PC-3 (cell line): ENCODE measurements around the gene INSYN2A. TPM values are rescaled to one million over a fixed set of nuclear protein-coding genes. Genes with fewer than 3 reads are reported as not detected.

Source experiments
- ATAC-seq: fragments of 200-7000 bp; cut with Tn5 transposase; 2 replicates; pipeline ENCODE4 v1.9.1; 2020; ENCODE audit warnings: mild to moderate bottlenecking, moderate library complexity
- BruUV-seq: library from RNA; stranded (reverse); fragments of 400-500 nt; replicated peaks from 2 replicates; lab custom pipeline; 2021; lab: Mats Ljungman, UMichigan
- CTCF ChIA-PET: fragments of 300-600 bp; sonication (Branson Sonifier 250); formaldehyde crosslinking; loops from one replicate; lab custom pipeline; 2022; ENCODE audit warnings: antibody characterized with exemption; lab: Charles Lee
- POLR2A ChIA-PET: fragments of 300-600 bp; sonication (Branson Sonifier 250); formaldehyde crosslinking; loops from one replicate; lab custom pipeline; 2022; ENCODE audit warnings: antibody characterized with exemption; ENCODE audit not compliant: unreplicated experiment; lab: Charles Lee
- DNase-seq: peaks from one replicate; pipeline ENCODE4 v3.0.0-alpha.2; 2015
- H2AFZ ChIP-seq: fragments of 300-600 bp; sonication (generic); 2 replicates; pipeline ENCODE4 v1.6.0; 2016; ENCODE audit warnings: antibody characterized with exemption, low read length
- H3F3A ChIP-seq: fragments of 300-600 bp; sonication (generic); one replicate; pipeline ENCODE4 v1.6.0; 2017; ENCODE audit warnings: antibody characterized with exemption, low read length, control low read depth, mild to moderate bottlenecking; ENCODE audit not compliant: unreplicated experiment
- H3K27ac ChIP-seq: fragments of 300-600 bp; sonication (generic); 2 replicates; pipeline ENCODE4 v1.5.1; 2016; ENCODE audit warnings: mild to moderate bottlenecking, low read length
- H3K27me3 ChIP-seq: fragments of 300-600 bp; sonication (generic); 2 replicates; pipeline ENCODE4 v1.6.1; 2016; ENCODE audit warnings: low read length, mixed read lengths
- H3K36me3 ChIP-seq: fragments of 300-600 bp; sonication (generic); 2 replicates; pipeline ENCODE4 v1.6.1; 2016; ENCODE audit warnings: low read depth, mixed run types, low read length, mixed read lengths
- H3K4me1 ChIP-seq: fragments of 300-600 bp; sonication (generic); 2 replicates; pipeline ENCODE4 v1.5.1; 2016; ENCODE audit warnings: low read length; ENCODE audit not compliant: insufficient read depth
- H3K4me2 ChIP-seq: fragments of 300-600 bp; sonication (generic); 2 replicates; pipeline ENCODE4 v1.6.0; 2016; ENCODE audit warnings: low read length
- H3K4me3 ChIP-seq: fragments of 300-600 bp; sonication (generic); 2 replicates; pipeline ENCODE4 v1.5.1; 2016; ENCODE audit warnings: mild to moderate bottlenecking, low read length, mixed read lengths
- H3K79me2 ChIP-seq: fragments of 300-600 bp; sonication (generic); 2 replicates; pipeline ENCODE4 v1.6.1; 2017; ENCODE audit warnings: low read length, mixed read lengths
- H3K9ac ChIP-seq: fragments of 300-600 bp; sonication (generic); 2 replicates; pipeline ENCODE4 v1.6.0; 2016; ENCODE audit warnings: mild to moderate bottlenecking, low read length
- H3K9me2 ChIP-seq: fragments of 300-600 bp; sonication (generic); replicated peaks from 2 replicates; pipeline ENCODE4 v1.6.1; 2016; ENCODE audit warnings: mixed run types, low read length, mixed read lengths
- H3K9me3 ChIP-seq: fragments of 300-600 bp; sonication (generic); 2 replicates; pipeline ENCODE4 v1.6.1; 2016; ENCODE audit warnings: low read length, mixed read lengths
- H4K20me1 ChIP-seq: fragments of 300-600 bp; sonication (generic); 2 replicates; pipeline ENCODE4 v1.6.1; 2016; ENCODE audit warnings: low read length, mixed read lengths
- CTCF ChIP-seq: fragments of 300-600 bp; sonication (generic); conservative IDR thresholded peaks from 2 replicates; pipeline ENCODE4 v1.5.1; 2017; ENCODE audit warnings: antibody characterized with exemption, low read depth, mild to moderate bottlenecking, low read length
- EZH2 ChIP-seq: fragments of 300-600 bp; sonication (generic); IDR thresholded peaks from one replicate; pipeline ENCODE4 v1.6.1; 2017; ENCODE audit warnings: antibody characterized with exemption, mild to moderate bottlenecking, low read length; ENCODE audit not compliant: unreplicated experiment
- EZH2phosphoT487 ChIP-seq: fragments of 300-600 bp; sonication (generic); IDR thresholded peaks from 2 replicates; pipeline ENCODE4 v1.6.1; 2018; ENCODE audit warnings: mild to moderate bottlenecking, antibody characterized with exemption, low read length, borderline replicate concordance
- intact Hi-C: fragments of 100-400 bp; cut with micrococcal nuclease; formaldehyde crosslinking; loops from 2 replicates; pipeline ENCODE4 v1.9.0; 2023
- total RNA-seq: library from RNA; depleted of rRNA; stranded (reverse); fragments of >200 nt; gene quantifications from 2 replicates; pipeline ENCODE4 v1.2.3, GENCODE V29; 2014

INSYN2A gene
- total RNA-seq, 1 experiment from 2014 or later = not detected

- DNase-seq = no peak
- no peak for TF ChIP-seq EZH2
- no peak for TF ChIP-seq EZH2phosphoT487
- no peak for TF ChIP-seq CTCF
- Histone ChIP-seq H2AFZ (no peak overlapping the region), H3K4me1 (no peaks in the 10 kb centered on the region), H3K36me3 (no peaks in the 10 kb centered on the region), H3K9ac (no peak overlapping the region), H4K20me1 (no peaks in the 10 kb centered on the region), H3K4me2 (no peak overlapping the region), H3K27me3 (no peaks in the 10 kb centered on the region), H3K4me3 (no peak overlapping the region), H3K79me2 (no peaks in the 10 kb centered on the region), H3F3A (no peaks in the 10 kb centered on the region), H3K9me3 (no peaks in the 10 kb centered on the region), H3K27ac (no peak overlapping the region), H3K9me2 (no peaks in the 10 kb centered on the region)
- CTCF ChIA-PET = no interaction called here
- no peak for ATAC-seq
- intact Hi-C loops = no loop called here
- no TSS peak for BruUV-seq
- POLR2A ChIA-PET = no interaction called here
Observed at GRCh38 chr10:127210936-127211466, 14.6 kb upstream of the INSYN2A start.

GRCh38 chr10:127207081-127207480, 10.7 kb upstream of the INSYN2A start:
- POLR2A ChIA-PET = no interaction called here
- H3F3A ChIP-seq = no peaks in the 10 kb centered on the region
- no peak overlapping the region for H3K9ac ChIP-seq

More at GRCh38 chr10:127207081-127207480, 10.7 kb upstream of the INSYN2A start:
- Histone ChIP-seq H3K27ac (no peak overlapping the region), H3K27me3 (no peaks in the 10 kb centered on the region), H3K9me3 (no peaks in the 10 kb centered on the region), H3K4me3 (no peak overlapping the region), H3K9me2 (no peaks in the 10 kb centered on the region), H4K20me1 (no peaks in the 10 kb centered on the region), H3K36me3 (no peaks in the 10 kb centered on the region), H2AFZ (no peak overlapping the region), H3K4me1 (no peaks in the 10 kb centered on the region), H3K4me2 (no peak overlapping the region), H3K79me2 (no peaks in the 10 kb centered on the region)
- CTCF ChIA-PET = no interaction called here
- TF ChIP-seq CTCF = no peak
- no peak for TF ChIP-seq EZH2
- no peak for TF ChIP-seq EZH2phosphoT487
- DNase-seq (no peak), ATAC-seq (no peak)
- no TSS peak for BruUV-seq
- intact Hi-C loops = no loop called here
